Globus pallidus (tissue), 1 donor: Measurements from ENCODE around the gene BMP2K.
"Not testable (repeated sequence)": the region's sequence is repeated elsewhere in the genome, so short reads cannot be mapped to it uniquely, and the experiment has no call there.

ENCODE experiments used
- DNase-seq: peaks from one replicate; pipeline ENCODE4 v3.0.0-alpha.2; 2015; ENCODE audit warnings: low spot score

The BMP2K gene

GRCh38 chr4:78864405-78865024 lies 88.4 kb downstream of the BMP2K start:
- peak; percentile 68 for DNase-seq

- no peak for DNase-seq
Measured at GRCh38 chr4:78865451-78865850, 89.3 kb downstream of the BMP2K start.

GRCh38 chr4:78868712-78869111 lies 92.6 kb downstream of the BMP2K start:
- DNase-seq, result not testable (repeated sequence)

GRCh38 chr4:78870056-78870455 lies 93.9 kb downstream of the BMP2K start:
- no peak for DNase-seq

GRCh38 chr4:78876568-78877320 lies 100.6 kb downstream of the BMP2K start:
- DNase-seq, result no peak

- no peak for DNase-seq
Measured at GRCh38 chr4:78878031-78878430, 101.9 kb downstream of the BMP2K start.

- no peak for DNase-seq
Measured at GRCh38 chr4:78880874-78881492, 104.8 kb downstream of the BMP2K start.

- no peak for DNase-seq
Measured at GRCh38 chr4:78885598-78885997, 109.4 kb downstream of the BMP2K start.

- DNase-seq, result no peak
Measured at GRCh38 chr4:78889955-78890354, 113.8 kb downstream of the BMP2K start.

GRCh38 chr4:78899302-78899701 lies 123.2 kb downstream of the BMP2K start:
- DNase-seq, result no peak

GRCh38 chr4:78901882-78902281 lies 125.7 kb downstream of the BMP2K start:
- DNase-seq, result no peak

- DNase-seq, result no peak
Measured at GRCh38 chr4:78902298-78902697, 126.1 kb downstream of the BMP2K start.

- DNase-seq, result no peak
Measured at GRCh38 chr4:78904143-78904542, 128.0 kb downstream of the BMP2K start.

- DNase-seq, result no peak
Measured at GRCh38 chr4:78907638-78908037, 131.5 kb downstream of the BMP2K start.

- not testable (repeated sequence) for DNase-seq
Measured at GRCh38 chr4:78908974-78909373, 132.8 kb downstream of the BMP2K start.

GRCh38 chr4:78910612-78911011 lies 134.5 kb downstream of the BMP2K start:
- no peak for DNase-seq

- no peak for DNase-seq
Measured at GRCh38 chr4:78922207-78922606, 146.1 kb downstream of the BMP2K start.

- no peak for DNase-seq
Measured at GRCh38 chr4:78923464-78924312, 147.5 kb downstream of the BMP2K start.

- no peak for DNase-seq
Measured at GRCh38 chr4:78926826-78927225, 150.7 kb downstream of the BMP2K start.

- no peak for DNase-seq
Measured at GRCh38 chr4:78928835-78929234, 152.7 kb downstream of the BMP2K start.

GRCh38 chr4:78930016-78930629 lies 154.0 kb downstream of the BMP2K start:
- DNase-seq, result no peak

- DNase-seq, result no peak
Measured at GRCh38 chr4:78936989-78937388, 160.8 kb downstream of the BMP2K start.
